GM18511 (cell line): Measurements from ENCODE around the gene POLR1C.
"Not testable (repeated sequence)": the region's sequence is repeated elsewhere in the genome, so short reads cannot be mapped to it uniquely, and the experiment has no call there.

Experiments used
- ATAC-seq: cut with Tn5 transposase; IDR thresholded peaks from one replicate; pipeline ENCODE4 v1.9.1; 2021; ENCODE audit warnings: mild to moderate bottlenecking, moderate library complexity; ENCODE audit not compliant: unreplicated experiment

The POLR1C gene

GRCh38 chr6:43516697-43517504 is at the start of gene POLR1C, which contains the start of gene YIPF3:
TSS of gene POLR1C (plus strand) at chr6:43517089. CDS start at chr6:43517110, 21 bp downstream.
TSS of gene YIPF3 (minus strand) at chr6:43516926. CDS start at chr6:43516807, 119 bp downstream.
- ATAC-seq: peak; percentile 94

- not testable (repeated sequence) for ATAC-seq
Observed at GRCh38 chr6:43467265-43467664, 49.6 kb upstream of the POLR1C start.

- ATAC-seq: no peak
Observed at GRCh38 chr6:43467752-43468151, 49.1 kb upstream of the POLR1C start.

- no peak for ATAC-seq
Observed at GRCh38 chr6:43468240-43468639, 48.6 kb upstream of the POLR1C start.

- ATAC-seq: no peak
Observed at GRCh38 chr6:43468748-43469681, 47.9 kb upstream of the POLR1C start.

- no peak for ATAC-seq
Observed at GRCh38 chr6:43469947-43470346, 46.9 kb upstream of the POLR1C start.

GRCh38 chr6:43471399-43471798 is 45.5 kb upstream of the POLR1C start:
- no peak for ATAC-seq

GRCh38 chr6:43472515-43472914 is 44.4 kb upstream of the POLR1C start:
- no peak for ATAC-seq

GRCh38 chr6:43475516-43475915 is 41.4 kb upstream of the POLR1C start:
- no peak for ATAC-seq

- ATAC-seq: no peak
Observed at GRCh38 chr6:43476746-43477145, 40.1 kb upstream of the POLR1C start.

GRCh38 chr6:43477235-43478007 is 39.5 kb upstream of the POLR1C start, which contains the start of gene TJAP1:
TSS of gene TJAP1 (plus strand) at chr6:43477570. CDS start at chr6:43499002, 21,432 bp downstream.
- ATAC-seq: peak; percentile 97

GRCh38 chr6:43478008-43478372 is 38.9 kb upstream of the POLR1C start:
- ATAC-seq: no peak

- no peak for ATAC-seq
Observed at GRCh38 chr6:43481075-43481474, 35.8 kb upstream of the POLR1C start.

- ATAC-seq: no peak
Observed at GRCh38 chr6:43481591-43482236, 35.2 kb upstream of the POLR1C start.

GRCh38 chr6:43488667-43489276 is 28.1 kb upstream of the POLR1C start:
- no peak for ATAC-seq

GRCh38 chr6:43489277-43490072 is 27.4 kb upstream of the POLR1C start:
- ATAC-seq: no peak

GRCh38 chr6:43490523-43490939 is 26.4 kb upstream of the POLR1C start:
- ATAC-seq: no peak

GRCh38 chr6:43491750-43492661 is 24.9 kb upstream of the POLR1C start:
- ATAC-seq: no peak
